SK-N-MC (cell line): Measurements from ENCODE around the gene ATG13.

Source experiments
- EZH2 ChIP-seq: fragments of 200-600 bp; sonication (generic); IDR thresholded peaks from one replicate; pipeline ENCODE4 v1.6.1; 2017; ENCODE audit warnings: antibody characterized with exemption
- FOXP2 ChIP-seq: optimal IDR thresholded peaks from 2 replicates; pipeline ENCODE3; 2011; ENCODE audit warnings: mild to moderate bottlenecking, moderate library complexity; ENCODE audit not compliant: insufficient read depth; ENCODE audit errors: extremely low read length, control extremely low read depth
- POLR2AphosphoS5 ChIP-seq: IDR thresholded peaks from 2 replicates; pipeline ENCODE4 v1.6.1; 2012; ENCODE audit warnings: mild to moderate bottlenecking, low read depth, low read length, borderline replicate concordance

GRCh38 chr11:46663277-46663940 is 46.1 kb downstream of the ATG13 start:
- TF ChIP-seq POLR2AphosphoS5 (no peak), EZH2 (no peak), FOXP2 (no peak)
